Activated CD4-positive, alpha-beta memory T cell treated with anti-CD3 and anti-CD28 coated beads for 36 hours (primary cell): Measurements from ENCODE around the gene ARHGAP21. TPM values are rescaled to one million over a fixed set of nuclear protein-coding genes. Genes with fewer than 3 reads are reported as not detected.
"Not testable (repeated sequence)": the region's sequence is repeated elsewhere in the genome, so short reads cannot be mapped to it uniquely, and the experiment has no call there.

Source experiments
- CTCF ChIA-PET: fragments of 350-600 bp; sonication (Branson Sonifier 250); formaldehyde crosslinking; loops from one replicate; lab custom pipeline; 2021; ENCODE audit warnings: antibody characterized with exemption, inconsistent platforms; lab: Charles Lee
- POLR2A ChIA-PET: fragments of 350-600 bp; sonication (Branson Sonifier 250); formaldehyde crosslinking; loops from one replicate; lab custom pipeline; 2021; ENCODE audit warnings: antibody characterized with exemption; lab: Charles Lee
- DNase-seq: peaks from one replicate; pipeline ENCODE4 v3.0.0-alpha.2; 2020
- H3K27ac Mint-ChIP-seq: one replicate; pipeline ENCODE4 v1.8.0; 2021; ENCODE audit warnings: mixed read lengths
- H3K27me3 Mint-ChIP-seq: one replicate; pipeline ENCODE4 v1.8.0; 2021; ENCODE audit warnings: mixed read lengths
- H3K36me3 Mint-ChIP-seq: one replicate; pipeline ENCODE4 v1.8.0; 2021; ENCODE audit warnings: mixed read lengths
- H3K4me1 Mint-ChIP-seq: one replicate; pipeline ENCODE4 v1.8.0; 2021; ENCODE audit warnings: low read depth, mixed read lengths
- H3K4me3 Mint-ChIP-seq: one replicate; pipeline ENCODE4 v1.8.0; 2021; ENCODE audit warnings: mild to moderate bottlenecking, mixed read lengths
- H3K9me3 Mint-ChIP-seq: one replicate; pipeline ENCODE4 v1.8.0; 2021; ENCODE audit warnings: mixed read lengths
- intact Hi-C: fragments of 100-400 bp; cut with micrococcal nuclease; formaldehyde crosslinking; loops from one replicate; pipeline ENCODE4 v1.15.1; 2023
- total RNA-seq, 2 experiments: library from RNA; stranded (reverse); gene quantifications; one replicate each; pipeline ENCODE4 v1.2.3, GENCODE V29; 2021

The ARHGAP21 gene
- total RNA-seq, 2 experiments from 2014 or later, result 24.6 to 28.7 TPM

DNA sequence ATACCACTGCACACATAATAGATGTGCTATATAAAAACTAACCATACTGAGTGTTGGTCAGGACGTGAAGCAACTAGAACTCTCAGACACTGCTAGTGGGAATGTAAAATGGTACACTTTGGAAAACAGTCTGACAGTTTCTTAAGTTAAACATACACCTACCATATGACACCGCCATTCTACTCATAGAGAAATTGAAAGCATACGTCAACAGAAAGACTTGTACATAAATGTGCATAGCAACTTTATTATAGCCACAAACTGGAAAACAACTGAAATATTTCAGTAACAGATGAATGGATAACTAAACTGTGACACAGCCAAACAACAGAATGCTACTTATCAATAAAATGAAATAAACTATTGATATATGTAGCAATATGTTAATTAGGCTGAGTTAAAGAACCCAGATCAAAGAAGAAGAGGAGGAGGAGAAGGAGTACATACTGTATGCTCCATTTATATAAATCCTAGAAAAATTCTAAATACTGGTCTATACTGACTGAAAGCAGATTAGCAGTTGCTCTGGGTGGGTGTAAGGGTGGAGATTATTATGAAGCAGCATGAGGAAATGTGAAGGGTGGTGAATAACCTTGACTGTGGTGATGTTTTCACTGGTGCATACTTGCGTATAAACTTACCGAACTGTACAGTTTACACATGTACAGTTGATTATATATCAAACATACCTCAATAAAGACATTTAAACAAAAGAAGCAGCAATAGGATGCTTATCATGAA, 48.6 kb downstream of the ARHGAP21 start:
- ChIA-PET POLR2A (no interaction called here), CTCF (no interaction called here)
- Mint-ChIP-seq H3K4me3 (no peak overlapping the region), H3K9me3 (peaks cover 8% of the 10 kb centered on the region), H3K36me3 (no peaks in the 10 kb centered on the region), H3K4me1 (peaks cover 13% of the 10 kb centered on the region), H3K27me3 (no peaks in the 10 kb centered on the region), H3K27ac (no peak overlapping the region)
- intact Hi-C loops, result loop anchor here (1.0 to 2.0 kb wide), 3 partner anchors 32 to 226 kb away; no protein-coding TSS in a partner anchor
- no peak for DNase-seq

DNA sequence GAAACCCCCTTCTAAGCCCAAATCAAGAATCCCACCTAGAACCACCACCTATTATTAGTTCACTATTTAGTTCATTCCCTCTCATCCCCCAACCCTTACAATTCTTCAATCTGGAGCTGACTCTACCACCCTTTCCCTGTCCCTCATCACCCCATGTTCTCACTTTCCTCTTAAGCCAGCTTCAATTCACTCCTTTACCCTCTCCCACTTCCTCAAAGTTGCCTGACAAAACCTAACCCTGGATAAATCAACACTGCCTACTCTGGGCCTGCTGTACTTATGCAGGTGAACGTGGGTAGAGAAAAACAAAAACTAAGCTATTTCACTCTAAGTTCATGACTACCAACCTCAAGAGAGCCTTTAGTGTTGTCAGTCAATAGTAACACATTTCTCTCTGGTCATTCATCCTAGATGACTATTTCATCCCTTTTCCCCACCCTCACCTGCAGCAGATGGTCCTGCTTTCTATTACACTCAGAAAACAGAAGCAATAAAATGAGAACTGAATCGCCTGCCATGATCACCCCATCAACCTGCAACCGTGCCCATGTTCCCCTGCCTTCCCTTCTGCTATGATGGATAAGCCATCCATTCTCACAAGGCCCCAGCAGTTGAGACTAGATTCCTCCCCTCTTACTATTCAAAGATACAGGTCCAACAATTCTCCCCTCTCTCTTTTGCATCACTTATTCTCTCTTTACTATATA, 52.6 kb downstream of the ARHGAP21 start:
- H3K27me3 Mint-ChIP-seq, result no peaks in the 10 kb centered on the region
- no peaks in the 10 kb centered on the region for H3K9me3 Mint-ChIP-seq
- intact Hi-C loops, result no loop called here
- H3K27ac Mint-ChIP-seq, result no peak overlapping the region
- no peak overlapping the region for H3K4me3 Mint-ChIP-seq
- peaks cover 10% of the 10 kb centered on the region for H3K4me1 Mint-ChIP-seq
- POLR2A ChIA-PET, result no interaction called here
- CTCF ChIA-PET, result no interaction called here
- H3K36me3 Mint-ChIP-seq, result no peaks in the 10 kb centered on the region
- no peak for DNase-seq

DNA sequence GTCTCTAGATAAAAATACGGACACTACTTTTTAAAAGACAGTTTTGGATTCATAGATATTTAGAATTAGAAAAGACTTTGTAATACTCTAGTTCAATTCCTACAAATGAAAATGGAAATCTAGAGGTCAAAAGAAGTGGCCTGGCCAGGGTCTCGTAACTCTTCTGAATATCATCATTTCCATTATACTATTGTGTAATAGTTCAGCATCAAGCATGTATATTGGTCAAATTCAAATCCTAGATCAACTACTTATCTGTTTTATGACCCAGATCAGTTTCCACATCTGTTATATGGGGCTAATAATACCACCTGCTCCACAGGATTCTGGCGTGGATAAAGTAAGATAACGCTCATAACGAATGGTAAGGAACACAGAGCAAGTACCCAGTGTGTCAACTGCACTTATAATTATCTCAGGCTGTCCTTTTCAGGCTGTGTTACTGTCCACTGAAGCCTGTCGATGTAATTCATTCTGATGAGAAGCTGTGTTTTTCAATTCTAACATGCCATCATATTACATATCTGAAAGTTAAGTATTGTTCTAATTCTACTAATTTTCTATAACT, 54.3 kb downstream of the ARHGAP21 start:
- ChIA-PET POLR2A (no interaction called here), CTCF (no interaction called here)
- intact Hi-C loops, result no loop called here
- Mint-ChIP-seq H3K4me1 (no peaks in the 10 kb centered on the region), H3K27ac (no peak overlapping the region), H3K36me3 (no peaks in the 10 kb centered on the region), H3K27me3 (no peaks in the 10 kb centered on the region), H3K9me3 (no peaks in the 10 kb centered on the region), H3K4me3 (no peak overlapping the region)
- no peak for DNase-seq

DNA sequence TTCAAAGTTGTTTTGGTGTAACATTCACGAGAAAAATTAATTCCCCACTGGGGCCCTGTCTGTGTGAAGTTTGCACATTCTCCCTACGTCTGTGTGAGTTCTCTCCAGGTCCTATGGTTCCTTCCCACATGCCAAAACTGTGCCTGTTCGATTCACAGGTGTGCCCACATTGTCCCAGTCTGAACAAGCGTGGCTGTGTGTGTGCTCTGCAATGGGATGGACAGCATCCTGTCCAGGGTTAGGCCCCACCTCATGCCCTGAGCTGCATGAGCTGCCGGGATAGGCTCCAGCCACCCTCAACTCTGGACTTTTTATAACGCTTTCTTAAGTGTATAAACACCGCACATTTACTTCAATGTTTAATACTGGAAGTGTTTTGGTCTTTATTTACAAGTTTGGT, 55.4 kb downstream of the ARHGAP21 start:
- no peaks in the 10 kb centered on the region for H3K36me3 Mint-ChIP-seq
- POLR2A ChIA-PET, result no interaction called here
- intact Hi-C loops, result no loop called here
- CTCF ChIA-PET, result no interaction called here
- DNase-seq, result no peak
- H3K27ac Mint-ChIP-seq, result no peak overlapping the region
- H3K4me1 Mint-ChIP-seq, result no peaks in the 10 kb centered on the region
- no peak overlapping the region for H3K4me3 Mint-ChIP-seq
- H3K27me3 Mint-ChIP-seq, result no peaks in the 10 kb centered on the region
- no peaks in the 10 kb centered on the region for H3K9me3 Mint-ChIP-seq

DNA sequence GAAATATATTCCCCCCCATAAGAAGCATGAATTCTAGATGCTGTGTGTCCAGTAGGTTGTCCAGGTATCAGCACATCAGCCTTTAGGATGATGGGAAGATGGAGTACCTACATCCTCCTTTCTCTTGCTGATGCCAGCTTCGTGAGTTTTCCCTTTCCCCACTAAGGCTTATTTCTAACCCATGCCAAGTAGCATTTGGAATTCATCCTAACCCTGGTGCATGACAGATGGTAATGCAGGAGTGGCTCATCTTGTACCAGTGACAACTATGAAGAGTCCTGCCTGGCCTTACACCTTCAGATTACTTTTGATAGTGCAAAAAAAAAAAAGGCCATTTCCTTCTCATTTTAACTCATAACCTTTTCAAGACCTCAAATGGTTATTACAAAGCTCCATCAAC, 58.7 kb downstream of the ARHGAP21 start:
- H3K9me3 Mint-ChIP-seq, result no peaks in the 10 kb centered on the region
- DNase-seq, result no peak
- CTCF ChIA-PET, result interaction anchor here (0.6 kb wide), 1 partner anchor 477 kb away, joined by 3 read pairs; no protein-coding TSS in a partner anchor
- no peaks in the 10 kb centered on the region for H3K27me3 Mint-ChIP-seq
- POLR2A ChIA-PET, result no interaction called here
- no peak overlapping the region for H3K4me3 Mint-ChIP-seq
- intact Hi-C loops, result no loop called here
- no peaks in the 10 kb centered on the region for H3K4me1 Mint-ChIP-seq
- no peak overlapping the region for H3K27ac Mint-ChIP-seq
- H3K36me3 Mint-ChIP-seq, result no peaks in the 10 kb centered on the region

DNA sequence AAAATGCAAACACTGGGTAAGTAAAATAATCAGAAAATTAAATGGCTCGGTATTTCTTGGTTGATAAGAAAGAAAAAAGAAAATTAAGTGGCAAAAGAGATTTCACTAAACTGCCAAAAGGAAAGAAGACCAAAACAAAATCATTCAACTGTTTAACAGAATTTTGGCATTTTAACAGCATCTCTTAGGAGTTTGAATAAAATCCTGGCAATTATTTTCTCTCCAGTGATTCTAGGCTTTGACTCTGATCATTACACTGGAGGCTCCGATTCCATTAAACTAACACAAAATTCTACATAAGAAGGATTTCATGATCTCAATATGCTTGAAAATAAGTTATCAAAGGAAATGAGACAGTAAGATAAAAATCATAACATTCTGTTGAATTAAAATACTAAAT, 62.3 kb downstream of the ARHGAP21 start:
- no peaks in the 10 kb centered on the region for H3K4me1 Mint-ChIP-seq
- no peak for DNase-seq

DNA sequence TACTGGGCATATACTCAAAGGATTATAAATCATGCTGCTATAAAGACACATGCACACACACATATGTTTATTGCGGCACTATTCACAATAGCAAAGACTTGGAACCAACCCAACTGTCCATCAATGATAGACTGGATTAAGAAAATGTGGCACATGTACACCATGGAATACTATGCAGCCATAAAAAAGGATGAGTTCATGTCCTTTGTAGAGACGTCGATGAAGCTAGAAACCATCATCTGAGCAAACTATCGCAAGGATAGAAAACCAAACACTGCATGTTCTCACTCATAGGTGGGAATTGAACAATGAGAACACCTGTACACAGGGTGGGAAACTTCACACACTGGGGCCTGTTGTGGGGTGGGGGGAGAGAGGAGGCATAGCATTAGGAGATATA, 65.4 kb downstream of the ARHGAP21 start:
- H3K36me3 Mint-ChIP-seq, H3K9me3 Mint-ChIP-seq, intact Hi-C loops, DNase-seq, POLR2A ChIA-PET, H3K27ac Mint-ChIP-seq, H3K4me1 Mint-ChIP-seq, H3K27me3 Mint-ChIP-seq, CTCF ChIA-PET, H3K4me3 Mint-ChIP-seq: not testable (repeated sequence)

More for the DNA sequence above, 62.3 kb downstream of the ARHGAP21 start:
- POLR2A ChIA-PET, result no interaction called here
- CTCF ChIA-PET, result no interaction called here
- no peak overlapping the region for H3K27ac Mint-ChIP-seq
- no peaks in the 10 kb centered on the region for H3K27me3 Mint-ChIP-seq
- H3K9me3 Mint-ChIP-seq, result no peaks in the 10 kb centered on the region
- intact Hi-C loops, result no loop called here
- no peaks in the 10 kb centered on the region for H3K36me3 Mint-ChIP-seq
- no peak overlapping the region for H3K4me3 Mint-ChIP-seq

DNA sequence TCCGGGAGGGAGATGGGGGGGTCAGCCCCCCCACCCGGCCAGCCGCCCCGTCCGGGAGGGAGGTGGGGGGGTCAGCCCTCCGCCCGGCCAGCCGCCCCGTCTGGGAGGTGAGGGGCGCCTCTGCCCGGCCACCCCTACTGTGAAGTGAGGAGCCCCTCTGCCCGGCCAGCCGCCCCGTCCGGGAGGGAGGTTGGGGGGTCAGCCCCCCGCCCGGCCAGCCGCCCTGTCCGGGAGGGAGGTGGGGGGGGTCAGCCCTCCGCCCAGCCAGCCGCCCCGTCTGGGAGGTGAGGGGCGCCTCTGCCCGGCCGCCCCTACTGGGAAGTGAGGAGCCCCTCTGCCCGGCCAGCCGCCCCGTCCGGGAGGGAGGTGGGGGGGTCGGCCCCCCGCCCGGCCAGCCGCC, 67.4 kb downstream of the ARHGAP21 start:
- H3K9me3 Mint-ChIP-seq, H3K27me3 Mint-ChIP-seq, H3K36me3 Mint-ChIP-seq, POLR2A ChIA-PET, CTCF ChIA-PET, intact Hi-C loops, H3K4me3 Mint-ChIP-seq, DNase-seq, H3K27ac Mint-ChIP-seq: not testable (repeated sequence)
- peaks cover 13% of the 10 kb centered on the region for H3K4me1 Mint-ChIP-seq

DNA sequence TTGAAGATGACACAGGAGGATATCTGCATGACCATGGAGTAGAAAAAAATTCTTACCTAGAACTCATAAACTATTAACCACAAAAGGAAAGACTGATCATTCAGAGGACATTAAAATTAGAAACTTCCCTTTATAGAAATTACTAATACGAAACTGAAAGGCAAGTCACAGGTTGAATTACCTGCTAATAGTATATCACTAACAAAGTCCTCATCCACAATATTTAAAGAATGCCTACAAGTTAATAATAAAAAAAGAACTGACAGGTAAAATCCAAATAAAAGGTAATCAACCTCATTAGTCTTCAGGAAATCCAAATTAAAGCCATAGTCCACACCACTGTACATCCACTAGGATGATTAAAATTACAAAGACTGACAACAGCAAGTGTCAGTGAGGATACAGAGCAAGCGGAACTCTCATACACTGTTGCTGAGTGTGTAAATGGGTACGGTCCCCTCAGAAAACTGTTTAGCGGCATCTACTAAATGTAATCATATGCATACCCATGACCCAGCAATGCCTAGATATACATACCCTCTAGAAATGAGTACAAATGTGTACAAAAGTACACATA, 71.2 kb downstream of the ARHGAP21 start:
- Mint-ChIP-seq H3K4me3 (no peak overlapping the region), H3K27ac (no peak overlapping the region), H3K9me3 (peaks cover 6% of the 10 kb centered on the region), H3K27me3 (no peaks in the 10 kb centered on the region), H3K4me1 (peaks cover 13% of the 10 kb centered on the region), H3K36me3 (peaks cover 3% of the 10 kb centered on the region)
- intact Hi-C loops, result loop anchor here (2.0 kb wide), 1 partner anchor 54 kb away; no protein-coding TSS in a partner anchor
- ChIA-PET POLR2A (no interaction called here), CTCF (no interaction called here)
- DNase-seq, result no peak

DNA sequence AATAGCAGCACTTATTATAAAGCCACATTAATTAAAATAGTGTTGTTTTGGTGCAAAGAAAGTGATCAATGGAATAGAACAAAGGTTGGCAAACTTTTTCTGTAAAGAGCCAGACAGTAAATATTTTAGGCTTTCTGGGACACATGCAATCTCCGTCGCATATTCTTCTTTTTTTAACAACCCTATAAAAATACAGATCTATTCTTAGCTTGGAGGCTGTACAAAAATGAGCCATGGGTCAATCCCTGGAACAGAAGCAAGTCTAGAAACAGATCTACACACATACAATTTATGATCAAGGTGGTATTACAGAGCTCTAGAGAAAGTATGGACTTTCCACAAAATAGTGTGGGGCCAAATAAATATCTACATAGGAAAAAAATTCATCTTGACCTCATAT, 71.8 kb downstream of the ARHGAP21 start:
- Mint-ChIP-seq H3K4me3 (no peak overlapping the region), H3K4me1 (peaks cover 13% of the 10 kb centered on the region), H3K27ac (no peak overlapping the region), H3K36me3 (peaks cover 3% of the 10 kb centered on the region), H3K9me3 (peaks cover 6% of the 10 kb centered on the region), H3K27me3 (no peaks in the 10 kb centered on the region)
- CTCF ChIA-PET, result no interaction called here
- intact Hi-C loops, result loop anchor here (2.0 kb wide), 1 partner anchor 55 kb away; no protein-coding TSS in a partner anchor
- DNase-seq, result no peak
- POLR2A ChIA-PET, result no interaction called here

DNA sequence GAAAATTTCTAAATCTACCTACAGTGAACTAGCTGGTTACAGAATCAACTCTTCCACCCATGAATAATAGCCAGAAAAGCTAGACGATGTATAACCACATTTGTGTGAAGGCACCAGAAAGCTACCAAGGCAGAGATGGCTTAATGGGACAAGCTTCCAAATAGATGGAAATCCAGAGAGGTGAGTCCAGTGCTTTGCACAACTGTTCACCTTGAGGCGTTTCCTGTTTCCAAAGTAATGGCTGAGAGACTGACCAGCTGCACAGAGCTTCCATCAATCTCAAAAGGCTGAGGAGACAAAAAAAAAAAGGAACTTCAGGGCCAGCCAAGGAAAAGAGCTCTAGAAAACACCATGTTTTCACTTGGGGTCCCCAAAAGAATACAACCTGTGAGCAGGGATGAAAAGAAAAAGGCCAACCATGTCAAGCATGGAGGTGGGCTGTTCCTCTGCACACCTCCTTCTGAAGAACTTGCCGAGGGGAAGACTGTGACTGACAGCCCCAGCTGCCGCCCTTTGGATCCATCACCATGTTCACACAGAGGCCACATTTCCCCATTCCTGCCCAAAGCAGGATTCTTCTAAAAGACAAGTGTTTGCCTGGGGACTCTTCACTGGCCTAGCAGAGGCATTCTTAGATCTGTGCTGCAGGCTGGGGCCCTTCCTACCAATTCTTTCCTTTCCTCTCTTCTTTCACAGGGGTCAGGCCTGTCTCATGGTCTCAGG, 72.9 kb downstream of the ARHGAP21 start:
- Mint-ChIP-seq H3K4me1 (peaks cover 13% of the 10 kb centered on the region), H3K27me3 (no peaks in the 10 kb centered on the region), H3K4me3 (no peak overlapping the region), H3K9me3 (peaks cover 6% of the 10 kb centered on the region), H3K36me3 (peaks cover 3% of the 10 kb centered on the region), H3K27ac (no peak overlapping the region)
- DNase-seq, result no peak
- intact Hi-C loops, result no loop called here
- ChIA-PET POLR2A (no interaction called here), CTCF (interaction anchor here (0.8 kb wide), 1 partner anchor 33 kb away, joined by 3 read pairs; no protein-coding TSS in a partner anchor)
